Sigmoid colon (tissue), 7 donors: Measurements from ENCODE around the gene MSH5. TPM values are rescaled to one million over a fixed set of nuclear protein-coding genes. Genes with fewer than 3 reads are reported as not detected.
A peak's percentile ranks its signal among the peaks of the same experiment; 100 is the strongest.

Experiments
- DNase-seq: peaks from one replicate; pipeline ENCODE4 v3.0.0-alpha.2; 2019
- H3K27ac ChIP-seq, 4 donors: fragments of 200-600 bp; sonication (generic); one replicate each; pipeline ENCODE4 v1.5.1; 2016 to 2019; ENCODE audit warnings: mild to moderate bottlenecking in 1 of 4
- H3K27me3 ChIP-seq, 3 donors: fragments of 200-600 bp; sonication (generic); one replicate each; pipeline ENCODE4 v1.5.1; 2019; ENCODE audit warnings: mild to moderate bottlenecking in 1 of 3
- H3K36me3 ChIP-seq, 4 donors: fragments of 200-600 bp; sonication (generic); one replicate each; pipeline ENCODE4 v1.5.1; 2016 to 2019
- H3K4me1 ChIP-seq, 4 donors: fragments of 200-600 bp; sonication (generic); one replicate each; pipeline ENCODE4 v1.5.1; 2017 to 2019
- H3K4me3 ChIP-seq, 4 donors: fragments of 200-600 bp; sonication (generic); one replicate each; pipeline ENCODE4 v1.5.1; 2017 to 2019; ENCODE audit warnings: mild to moderate bottlenecking in 2 of 4, moderate library complexity in 1 of 4
- H3K9me3 ChIP-seq, 4 donors: fragments of 200-600 bp in 3 of 4; sonication (generic) in 3 of 4; one replicate each; pipeline versions ENCODE4 v1.5.1 to v1.6.1; 2013 to 2019
- EP300 ChIP-seq, 4 donors: sonication (generic); formaldehyde crosslinking; IDR thresholded peaks; one replicate each; pipeline ENCODE4 v1.6.1; 2017; ENCODE audit warnings: antibody characterized with exemption in 4 of 4
- POLR2A ChIP-seq, 2 donors: fragments of 450-650 bp; IDR thresholded peaks; one replicate each; pipeline ENCODE4 v1.6.1; 2016; ENCODE audit warnings: antibody characterized with exemption in 2 of 2, mild to moderate bottlenecking in 2 of 2, moderate library complexity in 2 of 2
- POLR2AphosphoS5 ChIP-seq, 4 donors: sonication (generic); formaldehyde crosslinking; IDR thresholded peaks; one replicate each; pipeline ENCODE4 v1.6.1; 2017; ENCODE audit warnings: antibody characterized with exemption in 4 of 4
- WGBS, 2 donors: extraction: QIAGEN DNeasy Blood & Tissue Kit; methylation state at CpG; one replicate each; pipeline ENCODE4 v1.1.7; 2013; 5-methylcytosine and 5-hydroxymethylcytosine counted together
- intact Hi-C: fragments of 100-400 bp; cut with DNase I; formaldehyde crosslinking; loops from one replicate; pipeline ENCODE4 v1.15.1; 2023
- polyA plus RNA-seq, 3 donors: library from polyadenylated mRNA; stranded (reverse); fragments of 200-250 nt; gene quantifications; one replicate each; pipeline ENCODE4 v1.2.3, GENCODE V29; 2013
- total RNA-seq, 4 donors: library from RNA; depleted of rRNA; stranded (reverse); fragments of >200 nt; gene quantifications; one replicate each; pipeline ENCODE4 v1.1.0, GENCODE V29; 2016
- TF ChIP-seq, protein P1 (sequence below), 4 experiments: fragments of 450-650 bp in 3 of 4; fragments of 200-600 bp in 1 of 4; IDR thresholded peaks; one replicate each; pipeline ENCODE4 v1.5.1; 2016 to 2019; ENCODE audit warnings: antibody characterized with exemption in 4 of 4, mild to moderate bottlenecking in 3 of 4, moderate library complexity in 2 of 4
- donor health status: healthy with polysubstance abuse.
- donor health status: Bipolar disorder and iron deficiency.
- donor health status: healthy.

Gene MSH5
- total and polyA plus RNA-seq, 7 donors: 1.6 to 23.5 (median 5.7) TPM; not detected in 1

GRCh38 chr6:31732029-31732428 is 7.8 kb upstream of the MSH5 start:
- TF ChIP-seq POLR2A (IDR thresholded peaks at IDR 0.05): no peak
- TF ChIP-seq, protein P1, sequence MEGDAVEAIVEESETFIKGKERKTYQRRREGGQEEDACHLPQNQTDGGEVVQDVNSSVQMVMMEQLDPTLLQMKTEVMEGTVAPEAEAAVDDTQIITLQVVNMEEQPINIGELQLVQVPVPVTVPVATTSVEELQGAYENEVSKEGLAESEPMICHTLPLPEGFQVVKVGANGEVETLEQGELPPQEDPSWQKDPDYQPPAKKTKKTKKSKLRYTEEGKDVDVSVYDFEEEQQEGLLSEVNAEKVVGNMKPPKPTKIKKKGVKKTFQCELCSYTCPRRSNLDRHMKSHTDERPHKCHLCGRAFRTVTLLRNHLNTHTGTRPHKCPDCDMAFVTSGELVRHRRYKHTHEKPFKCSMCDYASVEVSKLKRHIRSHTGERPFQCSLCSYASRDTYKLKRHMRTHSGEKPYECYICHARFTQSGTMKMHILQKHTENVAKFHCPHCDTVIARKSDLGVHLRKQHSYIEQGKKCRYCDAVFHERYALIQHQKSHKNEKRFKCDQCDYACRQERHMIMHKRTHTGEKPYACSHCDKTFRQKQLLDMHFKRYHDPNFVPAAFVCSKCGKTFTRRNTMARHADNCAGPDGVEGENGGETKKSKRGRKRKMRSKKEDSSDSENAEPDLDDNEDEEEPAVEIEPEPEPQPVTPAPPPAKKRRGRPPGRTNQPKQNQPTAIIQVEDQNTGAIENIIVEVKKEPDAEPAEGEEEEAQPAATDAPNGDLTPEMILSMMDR (IDR thresholded peaks at IDR 0.05): no peak
- TF ChIP-seq POLR2AphosphoS5 (IDR thresholded peaks at IDR 0.05): no peak
- H3K4me1 ChIP-seq: peaks cover 0 to 52% (median 45%) of the 10 kb centered on the region in 4 donors
- WGBS, 2 donors: 52 to 72% methylated on average over 3 of the region's 3 CpGs
- intact Hi-C loops: no loop called here
- H3K27ac ChIP-seq: peak overlapping the region in 2 of 4 donors; percentile 7 to 98
- DNase-seq: no peak
- no peaks in the 10 kb centered on the region for H3K27me3 ChIP-seq
- H3K9me3 ChIP-seq: no peaks in the 10 kb centered on the region
- no peak overlapping the region for H3K4me3 ChIP-seq
- peaks cover 27 to 42% (median 35%) of the 10 kb centered on the region in 4 donors for H3K36me3 ChIP-seq

GRCh38 chr6:31733734-31734133 is 6.1 kb upstream of the MSH5 start:
- Histone ChIP-seq H3K27ac (peak overlapping the region; percentile 92 to 98 (median 94)), H3K4me3 (no peak overlapping the region), H3K9me3 (no peaks in the 10 kb centered on the region), H3K4me1 (peaks cover 0 to 39% (median 34%) of the 10 kb centered on the region in 4 donors), H3K36me3 (peaks cover 24 to 36% (median 28%) of the 10 kb centered on the region in 4 donors), H3K27me3 (no peaks in the 10 kb centered on the region)
- intact Hi-C loops: no loop called here
- no peak for TF ChIP-seq POLR2A (IDR thresholded peaks at IDR 0.05)
- TF ChIP-seq, protein P1 (IDR thresholded peaks at IDR 0.05): no peak
- TF ChIP-seq EP300 (IDR thresholded peaks at IDR 0.05): no peak
- no peak for TF ChIP-seq POLR2AphosphoS5 (IDR thresholded peaks at IDR 0.05)
- 68 to 80% methylated on average over 4 of the region's 4 CpGs for WGBS, 2 donors
- DNase-seq: no peak

DNA sequence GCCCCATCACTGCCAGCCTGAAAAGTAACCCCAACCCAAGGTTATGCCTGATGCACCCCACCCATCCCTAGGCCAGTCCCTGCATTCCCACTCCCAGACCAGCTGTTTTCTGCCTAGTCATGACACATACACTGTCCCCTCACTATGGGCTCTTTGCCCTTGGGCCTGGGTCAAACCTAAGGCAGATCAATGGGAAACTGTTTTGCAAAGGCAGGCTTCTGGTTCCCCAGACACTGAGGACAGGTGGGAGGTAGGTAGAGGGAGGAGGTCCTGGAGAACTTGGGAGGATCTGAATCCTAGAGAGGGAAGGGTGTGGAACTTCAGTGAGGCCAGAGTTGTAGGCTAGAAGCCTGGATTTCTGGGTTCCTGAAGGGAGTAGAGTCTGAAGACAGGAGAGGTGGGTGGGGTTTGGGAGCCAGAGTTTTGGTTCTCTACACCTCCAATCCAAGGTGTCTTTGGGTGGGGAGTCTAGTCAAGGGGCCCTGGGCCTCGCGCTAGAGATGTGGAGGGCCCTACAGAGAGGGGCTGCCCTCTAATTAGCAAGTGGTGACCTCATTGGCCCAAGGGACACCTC is 5.5 kb upstream of the MSH5 start:
- intact Hi-C loops: no loop called here
- H3K4me1 ChIP-seq: peaks cover 0 to 42% (median 35%) of the 10 kb centered on the region in 4 donors

GRCh38 chr6:31734821-31735406 is 4.9 kb upstream of the MSH5 start:
- no peaks in the 10 kb centered on the region for H3K27me3 ChIP-seq
- intact Hi-C loops: no loop called here
- H3K4me1 ChIP-seq: peaks cover 0 to 45% (median 37%) of the 10 kb centered on the region in 4 donors
- peaks cover 24 to 36% (median 28%) of the 10 kb centered on the region in 4 donors for H3K36me3 ChIP-seq
- DNase-seq: no peak
- H3K4me3 ChIP-seq: peak overlapping the region; percentile 64 to 76 (median 73)
- H3K9me3 ChIP-seq: no peaks in the 10 kb centered on the region
- H3K27ac ChIP-seq: peak overlapping the region; percentile 92 to 98 (median 94)
- WGBS, 2 donors: 0% methylated on average over 18 of the region's 18 CpGs
- no peak for TF ChIP-seq EP300 (IDR thresholded peaks at IDR 0.05)
- TF ChIP-seq, protein P1 (IDR thresholded peaks at IDR 0.05): no peak
- peak in 2 of 4 donors; percentile 29 to 60 for TF ChIP-seq POLR2AphosphoS5 (IDR thresholded peaks at IDR 0.05)
- peak in 1 of 2 donors; percentile 49 for TF ChIP-seq POLR2A (IDR thresholded peaks at IDR 0.05)

More for the DNA sequence above, 5.5 kb upstream of the MSH5 start:
- Histone ChIP-seq H3K9me3 (no peaks in the 10 kb centered on the region), H3K27ac (peak overlapping the region; percentile 92 to 98 (median 94)), H3K4me3 (peak overlapping the region; percentile 64 to 76 (median 73)), H3K36me3 (peaks cover 24 to 36% (median 28%) of the 10 kb centered on the region in 4 donors), H3K27me3 (no peaks in the 10 kb centered on the region)
- TF ChIP-seq POLR2AphosphoS5 (IDR thresholded peaks at IDR 0.05): no peak
- no peak for TF ChIP-seq POLR2A (IDR thresholded peaks at IDR 0.05)
- TF ChIP-seq EP300 (IDR thresholded peaks at IDR 0.05): no peak
- TF ChIP-seq, protein P1 (IDR thresholded peaks at IDR 0.05): no peak
- WGBS, 2 donors: 1 to 9% methylated on average over 2 of the region's 2 CpGs
- DNase-seq: no peak
